ENCODE measurements around the gene LGALS7B.
"Not testable (repeated sequence)": the region's sequence is repeated elsewhere in the genome, so short reads cannot be mapped to it uniquely, and the experiment has no call there.

Gene LGALS7B

GRCh38 chr19:38797781-38798180 is 8.8 kb downstream of the LGALS7B start:
- DNase-seq = not testable (repeated sequence)

- no peak for DNase-seq
These were observed 10.1 kb downstream of the LGALS7B start for GRCh38 chr19:38799104-38799503.

DNA sequence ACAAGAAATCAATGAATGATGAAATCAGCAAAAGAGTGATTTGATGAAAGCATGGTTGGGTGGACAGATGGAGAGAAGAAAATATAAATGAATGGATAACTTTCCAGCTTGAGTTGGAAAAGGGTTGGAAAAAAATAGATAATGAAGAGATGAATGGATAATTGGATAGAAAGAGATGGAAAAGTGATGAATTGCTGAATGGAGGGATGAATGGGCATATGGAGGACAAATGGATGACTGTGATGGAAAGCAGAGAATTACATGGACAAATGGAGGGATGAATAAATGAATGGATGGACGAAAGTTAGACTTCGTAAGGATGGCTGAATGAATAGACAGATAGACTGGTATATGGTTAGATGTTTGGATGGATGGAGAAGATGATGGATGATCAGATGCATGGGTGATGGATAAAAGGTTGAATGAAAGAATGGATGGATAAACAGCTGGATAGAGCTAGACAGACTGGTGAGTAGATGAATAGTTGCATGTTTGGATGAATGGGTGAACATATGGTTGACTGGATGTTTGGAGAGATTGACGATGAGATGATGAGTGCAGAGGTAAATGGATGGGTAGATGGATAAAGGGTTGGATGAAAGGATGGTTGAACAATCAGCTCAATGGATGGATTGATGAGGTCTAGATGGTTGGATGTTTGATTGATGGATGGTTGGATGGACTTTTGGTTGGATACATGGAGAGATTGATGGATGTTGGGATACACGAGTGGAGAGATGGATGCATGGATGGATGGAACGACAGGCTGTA is 11.8 kb downstream of the LGALS7B start:
- DNase-seq = no peak

GRCh38 chr19:38801359-38802095 is 12.5 kb downstream of the LGALS7B start:
- DNase-seq = no peak

- no peak for DNase-seq
These were observed 14.5 kb downstream of the LGALS7B start for GRCh38 chr19:38803543-38803942.

DNA sequence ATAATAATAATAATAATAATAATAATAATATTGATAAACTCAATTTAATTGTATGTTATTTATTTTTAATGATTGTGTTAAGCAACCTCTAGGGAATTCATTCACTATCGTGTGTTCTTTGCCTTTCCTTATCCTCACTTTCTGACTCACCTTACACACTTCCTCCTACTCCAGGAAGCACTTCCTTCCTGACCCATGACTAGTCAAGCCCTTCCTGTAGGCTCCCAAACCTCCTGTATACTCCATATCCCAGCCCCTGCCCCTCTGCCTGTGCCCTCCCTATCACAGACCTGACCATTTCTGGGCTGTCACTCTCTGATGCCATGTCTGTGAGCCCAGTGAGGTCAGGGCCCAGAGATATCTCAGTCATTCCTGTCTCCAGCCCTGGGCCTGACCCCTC is 16.2 kb downstream of the LGALS7B start:
- no peak for DNase-seq

- DNase-seq = no peak
These were observed 17.4 kb downstream of the LGALS7B start for GRCh38 chr19:38806371-38806770.

DNA sequence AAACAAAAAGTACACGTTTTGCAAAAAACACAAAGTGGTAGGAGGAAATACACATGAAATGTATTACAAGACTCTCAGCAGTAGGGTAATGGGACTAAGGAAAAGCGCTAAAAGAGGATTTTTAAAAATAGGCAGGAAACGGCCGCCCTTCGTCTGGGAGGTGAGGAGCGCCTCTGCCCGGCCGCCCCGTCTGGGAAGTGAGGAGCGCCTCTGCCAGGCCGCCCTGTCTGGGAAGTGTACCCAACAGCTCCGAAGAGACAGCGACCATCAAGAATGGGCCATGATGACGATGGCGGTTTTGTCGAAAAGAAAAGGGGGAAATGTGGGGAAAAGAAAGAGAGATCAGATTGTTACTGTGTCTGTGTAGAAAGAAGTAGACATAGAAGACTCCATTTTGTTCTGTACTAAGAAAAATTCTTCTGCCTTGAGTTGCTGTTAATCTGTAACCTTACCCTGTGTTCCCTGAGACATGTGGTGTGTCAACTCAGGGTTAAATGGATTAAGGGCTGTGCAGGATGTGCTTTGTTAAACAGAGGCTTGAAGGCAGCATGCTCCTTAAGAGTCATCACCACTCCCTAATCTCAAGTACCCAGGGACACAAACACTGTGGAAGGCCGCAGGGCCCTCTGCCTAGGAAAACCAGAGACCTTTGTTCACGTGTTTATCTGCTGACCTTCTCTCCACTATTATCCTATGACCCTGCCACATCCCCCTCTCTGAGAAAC is 18.5 kb downstream of the LGALS7B start:
- not testable (repeated sequence) for DNase-seq

DNA sequence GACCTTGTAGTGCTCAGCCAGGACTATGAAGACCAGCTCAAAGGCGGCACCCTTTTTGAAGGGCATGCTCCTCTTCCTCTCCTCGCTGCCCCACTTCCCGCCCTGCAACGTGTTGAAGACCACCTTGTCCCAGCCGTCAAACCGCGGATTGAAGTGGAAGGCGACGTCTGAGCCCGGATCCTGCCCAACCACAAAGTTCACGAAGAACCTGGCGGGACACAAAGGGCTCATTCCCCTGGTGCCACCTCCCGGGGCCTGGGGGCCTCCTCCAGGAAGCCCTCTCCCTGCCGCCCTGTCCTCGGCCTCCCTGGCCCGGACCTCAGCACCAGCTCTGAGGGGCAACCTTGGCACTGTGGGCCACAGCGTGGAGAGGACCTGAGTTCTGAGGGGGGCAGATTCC is 19.7 kb downstream of the LGALS7B start:
- DNase-seq = no peak

DNA sequence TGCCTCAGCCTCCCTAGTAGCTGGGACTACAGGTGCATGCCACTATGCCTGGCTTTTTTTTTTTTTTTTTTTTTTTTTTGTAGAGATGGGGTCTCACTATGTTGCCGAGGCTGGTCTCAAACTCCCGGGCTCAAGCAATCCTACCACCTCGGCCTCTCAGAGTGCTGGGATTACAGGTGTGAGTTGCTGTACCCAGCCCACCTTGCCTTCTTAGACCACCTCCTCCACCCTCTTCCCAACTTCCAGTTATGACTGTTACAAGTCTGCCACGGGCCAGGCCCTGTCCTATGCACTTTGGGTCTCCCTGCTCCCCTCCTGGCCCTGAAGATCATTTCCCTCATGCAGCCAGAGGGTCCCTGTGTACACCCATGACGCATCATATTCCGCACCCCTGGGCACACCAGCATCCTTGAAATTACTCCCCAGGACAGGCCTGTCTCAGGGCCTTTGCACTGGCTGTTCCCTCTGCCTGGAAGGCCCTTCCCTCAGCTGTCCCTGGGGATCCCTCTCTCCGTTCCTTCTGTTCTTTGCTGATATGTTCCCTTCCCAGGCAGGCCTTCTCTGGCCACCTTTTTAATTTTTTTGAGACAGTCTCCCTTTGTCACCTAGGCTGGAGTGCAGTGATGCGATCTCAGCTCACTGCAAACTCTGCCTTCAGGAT is 20.7 kb downstream of the LGALS7B start:
- no peak for DNase-seq

GRCh38 chr19:38812009-38812840 is 23.2 kb downstream of the LGALS7B start:
- no peak for DNase-seq

DNA sequence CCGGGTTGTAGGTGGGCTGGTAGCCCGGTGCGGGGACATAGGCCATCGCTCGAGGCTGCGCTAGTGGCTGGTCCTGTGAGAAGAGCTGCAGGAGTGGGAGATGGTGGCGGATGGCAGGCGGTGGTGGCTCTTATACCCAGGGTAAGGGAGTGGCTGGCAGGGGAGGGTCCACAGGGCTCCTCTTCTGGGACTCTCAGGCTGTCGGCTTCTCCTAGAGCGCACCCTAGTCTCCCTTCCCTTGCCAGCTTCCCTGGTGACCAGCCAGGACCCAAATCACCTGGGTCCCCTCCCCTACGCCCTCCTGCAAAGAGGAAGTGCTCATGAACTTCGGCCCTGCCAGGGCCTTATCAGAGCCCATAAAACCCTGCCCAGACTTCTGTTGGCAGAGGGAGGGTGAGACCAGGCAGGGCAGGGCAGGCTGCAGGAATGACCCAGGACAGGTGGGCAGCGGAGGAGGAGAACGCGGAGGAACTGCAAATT is 23.9 kb downstream of the LGALS7B start, which contains the start of gene LGALS4:
Gene LGALS4 (minus strand): TSS at position 105 of the 480 bp plus-strand sequence. CDS start 59 bp downstream, at position 46.
- DNase-seq = no peak

DNA sequence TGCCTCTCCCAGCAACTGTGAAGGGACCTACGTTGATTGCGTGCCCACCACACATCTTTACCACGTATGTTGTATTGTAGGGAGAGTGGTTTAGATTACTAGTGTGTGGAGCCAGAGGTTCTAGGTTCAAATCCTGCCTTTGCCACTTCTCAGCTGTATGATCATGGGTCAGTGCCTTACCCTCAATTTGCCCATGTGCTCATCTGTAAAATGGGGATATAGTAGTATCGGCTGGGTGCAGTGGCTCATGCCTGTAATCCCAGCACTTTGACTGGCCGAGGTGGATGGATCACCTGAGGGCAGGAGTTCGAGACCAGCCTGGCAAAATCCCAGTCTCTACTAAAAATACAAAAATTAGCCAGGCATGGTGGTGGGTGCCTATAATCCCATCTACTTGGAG is 24.3 kb downstream of the LGALS7B start:
- no peak for DNase-seq

DNA sequence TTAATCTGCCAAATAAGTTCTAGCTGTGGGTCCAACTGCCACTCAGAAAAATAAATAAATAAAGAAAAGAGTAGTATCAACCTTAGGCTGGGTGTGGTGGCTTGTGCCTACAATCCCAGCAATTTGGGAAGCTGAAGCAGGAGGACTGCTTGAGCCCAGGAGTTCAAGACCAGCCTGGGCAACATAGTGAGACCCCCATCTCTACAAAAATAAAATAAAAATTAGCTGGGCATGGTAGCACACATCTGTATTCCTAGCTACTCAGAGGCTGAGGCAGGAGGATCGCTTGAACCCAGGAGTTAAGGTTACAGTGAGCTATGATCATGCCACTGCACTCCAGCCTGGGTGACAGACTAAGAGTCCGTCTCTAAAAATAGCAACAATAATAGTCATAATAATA is 24.9 kb downstream of the LGALS7B start:
- DNase-seq = not testable (repeated sequence)

GRCh38 chr19:38815059-38816001 is 26.3 kb downstream of the LGALS7B start:
- no peak for DNase-seq

GRCh38 chr19:38816131-38816750 is 27.2 kb downstream of the LGALS7B start:
- no peak for DNase-seq

DNA sequence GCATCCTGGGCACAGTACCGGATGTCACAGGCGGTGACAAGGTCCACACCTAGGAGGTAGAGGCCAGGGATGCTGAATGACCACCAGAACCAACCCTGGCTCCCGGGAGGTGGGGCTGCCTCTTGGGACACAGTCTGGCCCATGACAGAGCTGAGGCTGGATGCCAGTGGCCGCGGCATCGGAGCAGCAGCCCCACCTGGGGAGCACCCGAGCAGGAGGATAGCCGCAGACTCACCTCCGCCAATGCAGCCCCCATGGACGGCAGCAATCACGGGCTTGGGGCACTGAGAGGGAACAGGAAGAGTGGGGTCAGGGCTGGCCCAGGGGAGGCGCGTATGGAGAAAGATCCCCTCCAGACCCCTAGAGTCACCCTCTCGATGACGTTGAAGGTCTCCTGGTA is 28.1 kb downstream of the LGALS7B start:
- no peak for DNase-seq

GRCh38 chr19:38819231-38819920 is 30.4 kb downstream of the LGALS7B start:
- no peak for DNase-seq

DNA sequence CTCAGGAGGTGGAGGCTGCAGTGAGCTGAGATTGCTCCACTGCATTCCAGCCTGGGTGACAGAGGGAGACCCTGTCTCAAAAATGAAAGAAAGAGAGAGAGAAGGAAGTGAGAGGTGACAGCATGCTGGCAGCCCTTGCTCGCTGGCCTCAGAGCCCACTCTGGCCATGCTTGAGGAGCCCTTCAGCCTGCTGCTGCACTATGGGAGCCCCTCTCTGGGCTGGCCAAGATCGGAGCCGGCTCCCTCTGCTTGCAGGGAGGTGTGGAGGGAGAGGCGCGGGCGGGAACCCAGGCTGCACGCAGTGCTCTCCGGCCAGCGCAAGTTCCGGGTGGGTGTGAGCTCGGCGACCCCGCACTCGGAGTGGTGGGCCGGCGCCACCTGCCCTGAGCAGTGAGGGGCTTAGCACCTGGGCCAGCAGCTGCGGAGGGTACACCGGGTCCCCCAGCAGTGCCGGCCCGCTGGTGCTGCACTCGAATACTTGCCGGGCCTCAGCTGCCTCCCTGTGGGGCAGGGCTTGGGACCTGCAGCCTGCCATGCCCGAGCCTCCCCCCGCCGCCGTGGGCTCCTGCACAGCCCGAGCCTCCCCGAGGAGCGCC is 32.3 kb downstream of the LGALS7B start:
- not testable (repeated sequence) for DNase-seq

All from effector CD8-positive, alpha-beta T cell (primary cell).